ENCODE results near the gene PHTF1.
A peak's percentile ranks its signal among the peaks of the same experiment; 100 is the strongest.
"Not testable (repeated sequence)": the region's sequence is repeated elsewhere in the genome, so short reads cannot be mapped to it uniquely, and the experiment has no call there.

The PHTF1 gene

DNA sequence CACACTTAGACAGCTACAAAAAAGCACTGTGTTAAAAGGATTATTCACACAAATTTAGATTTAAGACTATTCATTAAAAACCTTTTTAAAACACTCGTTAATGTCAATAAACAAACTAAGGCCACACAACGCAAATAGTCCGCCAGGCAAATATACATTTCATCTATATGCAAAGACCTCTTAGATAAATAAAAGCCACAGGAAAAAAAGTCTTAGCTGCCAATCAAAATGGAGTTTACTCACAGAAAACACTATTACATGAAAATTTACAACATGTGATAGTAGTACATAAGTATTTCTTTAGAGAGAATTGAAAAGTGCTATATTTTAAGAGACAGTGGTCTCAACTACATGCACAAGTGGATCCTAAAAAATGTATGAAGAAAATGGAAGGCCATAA lies 2.7 kb upstream of the PHTF1 start:
- no peak overlapping the region for H3K4me3 ChIP-seq (ENCODE audit: low read depth, low read length)
- TF ChIP-seq, protein P1, sequence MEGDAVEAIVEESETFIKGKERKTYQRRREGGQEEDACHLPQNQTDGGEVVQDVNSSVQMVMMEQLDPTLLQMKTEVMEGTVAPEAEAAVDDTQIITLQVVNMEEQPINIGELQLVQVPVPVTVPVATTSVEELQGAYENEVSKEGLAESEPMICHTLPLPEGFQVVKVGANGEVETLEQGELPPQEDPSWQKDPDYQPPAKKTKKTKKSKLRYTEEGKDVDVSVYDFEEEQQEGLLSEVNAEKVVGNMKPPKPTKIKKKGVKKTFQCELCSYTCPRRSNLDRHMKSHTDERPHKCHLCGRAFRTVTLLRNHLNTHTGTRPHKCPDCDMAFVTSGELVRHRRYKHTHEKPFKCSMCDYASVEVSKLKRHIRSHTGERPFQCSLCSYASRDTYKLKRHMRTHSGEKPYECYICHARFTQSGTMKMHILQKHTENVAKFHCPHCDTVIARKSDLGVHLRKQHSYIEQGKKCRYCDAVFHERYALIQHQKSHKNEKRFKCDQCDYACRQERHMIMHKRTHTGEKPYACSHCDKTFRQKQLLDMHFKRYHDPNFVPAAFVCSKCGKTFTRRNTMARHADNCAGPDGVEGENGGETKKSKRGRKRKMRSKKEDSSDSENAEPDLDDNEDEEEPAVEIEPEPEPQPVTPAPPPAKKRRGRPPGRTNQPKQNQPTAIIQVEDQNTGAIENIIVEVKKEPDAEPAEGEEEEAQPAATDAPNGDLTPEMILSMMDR (IDR thresholded peaks at IDR 0.05; ENCODE audit: borderline replicate concordance, insufficient read depth, low read depth, low read length): no peak

DNA sequence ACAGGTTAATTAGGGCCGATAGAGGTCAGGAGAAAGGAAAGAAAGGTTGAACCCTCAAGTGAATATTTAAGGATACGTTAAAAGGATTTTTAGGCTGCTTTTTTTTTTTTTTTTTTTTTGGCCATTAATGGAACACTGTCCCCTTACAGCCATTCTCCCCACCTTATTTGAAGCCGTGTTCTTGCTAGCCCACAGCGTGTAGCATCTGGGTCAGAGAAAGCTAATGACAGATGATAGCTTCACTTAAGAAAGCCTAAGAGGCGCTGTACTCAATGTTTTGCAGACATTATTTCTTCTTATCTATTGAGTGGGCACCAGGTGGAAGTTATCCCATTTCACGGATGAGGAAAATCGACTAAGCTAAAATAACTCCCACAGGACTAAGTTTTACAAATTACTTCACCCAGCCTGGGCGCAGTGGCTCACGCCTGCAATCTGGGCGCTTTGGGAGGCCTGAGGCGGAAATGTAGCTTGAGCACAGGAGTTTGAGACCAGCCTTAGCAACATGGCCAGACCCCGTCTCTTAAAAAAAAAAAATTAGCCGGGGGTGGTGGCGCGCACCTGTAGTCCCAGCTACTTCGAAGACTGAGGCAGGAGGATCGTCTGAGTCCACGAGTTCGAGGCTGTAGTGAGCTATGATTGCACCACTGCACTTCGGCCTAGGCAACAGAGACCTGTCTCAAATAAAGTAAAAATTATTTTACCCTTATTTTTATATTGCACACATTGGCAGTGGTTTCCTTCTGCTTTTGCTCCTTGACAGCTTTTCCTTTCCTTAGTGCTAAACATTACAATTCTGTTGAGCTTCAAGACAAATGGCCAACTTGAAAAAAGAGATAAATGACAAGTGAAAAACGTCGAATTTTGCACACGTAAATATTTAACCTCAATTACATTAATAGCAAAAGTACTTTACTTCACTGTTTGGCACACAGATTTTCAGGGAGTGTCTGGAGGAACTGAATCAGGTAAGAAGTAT lies 1.1 kb upstream of the PHTF1 start:
- TF ChIP-seq, protein P1 (IDR thresholded peaks at IDR 0.05; ENCODE audit: borderline replicate concordance, insufficient read depth, low read depth, low read length): no peak
- peak overlapping the region; percentile 76 for H3K4me3 ChIP-seq (ENCODE audit: low read depth, low read length)

DNA sequence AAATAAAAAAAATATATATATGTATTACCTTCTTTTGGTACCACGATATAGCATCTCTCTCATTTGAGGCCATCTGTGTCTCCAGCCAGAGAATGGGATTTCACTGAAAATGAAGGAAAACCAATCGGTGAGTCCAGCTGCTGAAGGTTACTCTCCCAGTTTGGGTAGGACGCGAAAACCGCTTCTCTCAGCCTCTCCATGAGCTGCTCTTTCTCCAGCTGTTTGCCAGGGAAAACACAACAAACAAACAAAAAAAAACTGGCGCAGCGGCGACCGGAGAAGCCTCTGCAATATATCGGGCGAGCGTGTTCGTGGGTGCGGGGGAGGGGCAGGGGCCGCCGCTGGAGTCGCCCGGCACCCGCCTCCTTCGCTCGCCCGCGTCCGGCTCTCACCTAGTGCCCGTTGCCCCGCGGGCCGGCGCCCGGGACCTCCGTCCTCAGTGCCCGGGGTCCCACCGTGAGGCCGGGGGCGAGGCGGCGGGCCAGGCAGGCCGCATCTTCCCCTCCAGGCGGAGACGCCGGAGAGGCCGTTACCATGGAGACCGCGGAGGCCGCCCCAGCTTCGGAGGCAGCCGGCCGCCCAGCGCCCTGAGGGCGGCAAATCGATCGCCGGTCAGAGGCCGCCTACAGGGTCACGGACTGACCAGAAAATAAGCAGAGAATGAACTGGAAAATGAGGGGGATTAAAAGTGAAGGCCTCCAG lies 504 bp downstream of the PHTF1 start:
- H3K4me3 ChIP-seq (ENCODE audit: low read depth, low read length): peak overlapping the region; percentile 76
- TF ChIP-seq, protein P1 (IDR thresholded peaks at IDR 0.05; ENCODE audit: borderline replicate concordance, insufficient read depth, low read depth, low read length): no peak

DNA sequence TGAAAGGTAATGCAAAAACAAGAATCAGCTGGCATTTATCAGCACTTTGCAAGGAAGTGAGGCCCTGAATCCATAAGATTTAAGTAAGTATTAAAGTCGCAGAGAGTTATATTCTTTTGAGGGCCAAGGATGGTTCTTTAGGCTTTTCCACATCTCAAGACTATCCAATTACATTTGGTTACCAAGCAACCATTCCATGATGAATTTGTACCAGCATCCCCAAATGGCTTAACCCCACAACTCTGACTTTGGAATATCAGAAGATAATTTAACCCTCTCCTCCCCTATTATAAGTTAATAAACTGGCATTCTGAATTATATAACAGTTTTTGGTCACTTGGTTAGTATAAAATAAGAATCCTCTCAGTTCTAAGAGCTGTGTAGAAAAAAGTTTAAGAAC lies 2.8 kb downstream of the PHTF1 start:
- H3K4me3 ChIP-seq (ENCODE audit: low read depth, low read length): no peak overlapping the region
- TF ChIP-seq, protein P1 (IDR thresholded peaks at IDR 0.05; ENCODE audit: borderline replicate concordance, insufficient read depth, low read depth, low read length): no peak

DNA sequence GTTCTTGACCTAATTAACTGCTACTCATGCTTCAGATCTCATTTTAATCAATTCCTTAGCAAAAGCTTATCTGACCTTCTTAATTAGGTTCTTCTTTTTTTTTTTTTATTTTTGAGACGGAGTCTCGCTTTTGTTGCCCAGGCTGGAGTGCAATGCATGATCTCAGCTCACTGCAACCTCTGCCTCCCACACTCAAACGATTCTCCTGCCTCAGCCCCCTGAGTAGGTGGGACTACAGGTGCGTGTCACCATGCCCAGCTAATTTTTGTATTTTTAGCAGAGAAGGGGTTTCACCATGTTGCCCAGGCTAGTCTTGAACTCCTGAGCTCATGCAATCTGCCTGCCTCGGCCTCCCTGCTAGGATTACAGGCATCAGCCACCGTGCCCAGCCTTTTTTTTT lies 6.0 kb downstream of the PHTF1 start:
- not testable (repeated sequence) for H3K4me3 ChIP-seq (ENCODE audit: low read depth, low read length)

DNA sequence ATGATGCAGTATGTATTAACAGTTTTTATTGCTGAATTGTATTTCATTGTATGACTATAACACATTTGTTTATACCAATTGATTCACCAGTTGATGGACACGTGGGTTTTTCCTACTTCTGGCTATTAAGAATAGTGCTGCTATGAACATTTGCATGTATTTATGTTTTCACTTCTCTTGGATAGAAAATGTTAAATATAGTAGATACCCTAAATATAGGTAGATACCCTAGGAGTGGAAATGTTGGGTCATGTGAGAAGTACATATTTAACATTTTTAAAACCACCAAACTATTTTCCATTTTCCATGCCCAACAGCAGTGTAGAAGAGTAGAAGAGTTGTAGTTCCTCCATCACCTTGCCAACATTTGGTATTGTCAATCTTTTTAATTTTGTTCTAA lies 7.8 kb downstream of the PHTF1 start:
- H3K4me3 ChIP-seq (ENCODE audit: low read depth, low read length): no peak overlapping the region
- TF ChIP-seq, protein P1 (IDR thresholded peaks at IDR 0.05; ENCODE audit: borderline replicate concordance, insufficient read depth, low read depth, low read length): no peak

DNA sequence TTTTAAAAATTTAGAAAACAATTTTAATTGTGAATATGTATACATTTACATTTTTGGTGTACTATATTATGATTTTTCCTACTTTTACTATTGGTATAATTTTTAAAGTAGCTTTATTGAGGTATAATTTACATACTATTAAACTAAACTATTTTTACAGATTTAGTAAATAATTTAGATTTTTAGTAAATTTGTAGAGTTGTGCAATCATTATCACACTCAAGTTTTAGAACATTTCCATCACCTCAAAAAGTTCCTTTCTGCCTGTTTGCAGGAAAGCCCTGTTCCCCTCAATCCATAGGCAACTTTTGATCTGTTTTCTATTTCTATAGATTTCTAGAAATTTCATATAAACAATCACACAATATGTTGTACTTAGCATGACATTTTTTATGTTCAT lies 8.2 kb downstream of the PHTF1 start:
- TF ChIP-seq, protein P1 (IDR thresholded peaks at IDR 0.05; ENCODE audit: borderline replicate concordance, insufficient read depth, low read depth, low read length): no peak
- H3K4me3 ChIP-seq (ENCODE audit: low read depth, low read length): no peak overlapping the region
